ENCODE measurements around the gene KIF5A.

GRCh38 chr12:57513266-57513665 is 36.6 kb upstream of the KIF5A start:
- TF ChIP-seq POLR2A (IDR thresholded peaks at IDR 0.05; ENCODE audit: low read depth, low read length), result no peak
- no peak for TF ChIP-seq TAF1 (IDR thresholded peaks at IDR 0.05; ENCODE audit: borderline replicate concordance, low read depth, low read length)
- TF ChIP-seq POLR2AphosphoS5 (IDR thresholded peaks at IDR 0.05; ENCODE audit: low read depth, low read length), result no peak

Measured in GM12892 (cell line).